ENCODE data around the gene LCP1. TPM values are rescaled to one million over a fixed set of nuclear protein-coding genes. Genes with fewer than 3 reads are reported as not detected.

LCP1 gene
- total RNA-seq, 2 donors from 2014 or later = 8.6 to 31.7 TPM

DNA sequence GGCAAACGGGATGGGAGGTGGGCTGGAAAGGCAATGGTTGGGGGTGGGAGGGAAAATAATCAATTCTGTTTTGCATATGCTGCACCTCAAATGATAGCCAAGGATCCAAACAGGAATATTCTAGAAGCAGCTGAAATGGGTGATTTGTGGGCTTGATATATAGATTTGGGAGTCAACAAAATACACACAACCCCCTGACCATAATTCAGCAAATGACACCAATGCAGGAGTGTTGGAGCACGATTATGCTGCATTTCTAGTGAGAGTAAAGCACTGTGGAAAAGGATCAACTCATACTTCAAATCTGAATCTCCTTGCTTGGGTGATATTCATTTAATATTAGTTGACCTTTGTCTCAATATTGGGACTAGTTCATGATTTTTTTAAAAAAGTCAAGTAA lies 36.0 kb downstream of the LCP1 start:
- Histone ChIP-seq H3K27me3 (no peaks in the 10 kb centered on the region), H3K4me3 (no peak overlapping the region), H3K27ac (no peak overlapping the region), H3K36me3 (no peaks in the 10 kb centered on the region), H3K9me3 (no peaks in the 10 kb centered on the region), H3K4me1 (no peaks in the 10 kb centered on the region)
- TF ChIP-seq, protein P1, sequence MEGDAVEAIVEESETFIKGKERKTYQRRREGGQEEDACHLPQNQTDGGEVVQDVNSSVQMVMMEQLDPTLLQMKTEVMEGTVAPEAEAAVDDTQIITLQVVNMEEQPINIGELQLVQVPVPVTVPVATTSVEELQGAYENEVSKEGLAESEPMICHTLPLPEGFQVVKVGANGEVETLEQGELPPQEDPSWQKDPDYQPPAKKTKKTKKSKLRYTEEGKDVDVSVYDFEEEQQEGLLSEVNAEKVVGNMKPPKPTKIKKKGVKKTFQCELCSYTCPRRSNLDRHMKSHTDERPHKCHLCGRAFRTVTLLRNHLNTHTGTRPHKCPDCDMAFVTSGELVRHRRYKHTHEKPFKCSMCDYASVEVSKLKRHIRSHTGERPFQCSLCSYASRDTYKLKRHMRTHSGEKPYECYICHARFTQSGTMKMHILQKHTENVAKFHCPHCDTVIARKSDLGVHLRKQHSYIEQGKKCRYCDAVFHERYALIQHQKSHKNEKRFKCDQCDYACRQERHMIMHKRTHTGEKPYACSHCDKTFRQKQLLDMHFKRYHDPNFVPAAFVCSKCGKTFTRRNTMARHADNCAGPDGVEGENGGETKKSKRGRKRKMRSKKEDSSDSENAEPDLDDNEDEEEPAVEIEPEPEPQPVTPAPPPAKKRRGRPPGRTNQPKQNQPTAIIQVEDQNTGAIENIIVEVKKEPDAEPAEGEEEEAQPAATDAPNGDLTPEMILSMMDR (IDR thresholded peaks at IDR 0.05) = no peak
- DNase-seq (ENCODE audit: low spot score) = no peak

GRCh38 chr13:46145135-46145534 lies 36.8 kb downstream of the LCP1 start:
- DNase-seq (ENCODE audit: low spot score) = no peak
- TF ChIP-seq, protein P1 (IDR thresholded peaks at IDR 0.05) = no peak
- no peaks in the 10 kb centered on the region for H3K4me1 ChIP-seq
- H3K27ac ChIP-seq = no peak overlapping the region
- no peak overlapping the region for H3K4me3 ChIP-seq
- no peaks in the 10 kb centered on the region for H3K36me3 ChIP-seq
- no peaks in the 10 kb centered on the region for H3K27me3 ChIP-seq
- H3K9me3 ChIP-seq = no peaks in the 10 kb centered on the region

GRCh38 chr13:46143184-46143701 lies 38.7 kb downstream of the LCP1 start:
- H3K27ac ChIP-seq = no peak overlapping the region
- no peaks in the 10 kb centered on the region for H3K4me1 ChIP-seq
- H3K9me3 ChIP-seq = no peaks in the 10 kb centered on the region
- no peaks in the 10 kb centered on the region for H3K36me3 ChIP-seq
- TF ChIP-seq, protein P1 (IDR thresholded peaks at IDR 0.05) = no peak
- H3K27me3 ChIP-seq = no peaks in the 10 kb centered on the region
- no peak overlapping the region for H3K4me3 ChIP-seq
- no peak for DNase-seq (ENCODE audit: low spot score)

GRCh38 chr13:46142776-46143175 lies 39.2 kb downstream of the LCP1 start:
- TF ChIP-seq, protein P1 (IDR thresholded peaks at IDR 0.05) = no peak
- Histone ChIP-seq H3K27ac (no peak overlapping the region), H3K4me1 (no peaks in the 10 kb centered on the region), H3K4me3 (no peak overlapping the region), H3K9me3 (no peaks in the 10 kb centered on the region), H3K36me3 (no peaks in the 10 kb centered on the region), H3K27me3 (no peaks in the 10 kb centered on the region)
- no peak for DNase-seq (ENCODE audit: low spot score)

- Histone ChIP-seq H3K27me3 (no peaks in the 10 kb centered on the region), H3K9me3 (no peaks in the 10 kb centered on the region), H3K4me3 (no peak overlapping the region), H3K27ac (no peak overlapping the region), H3K4me1 (no peaks in the 10 kb centered on the region), H3K36me3 (no peaks in the 10 kb centered on the region)
- no peak for DNase-seq (ENCODE audit: low spot score)
- TF ChIP-seq, protein P1 (IDR thresholded peaks at IDR 0.05) = no peak
Observed at GRCh38 chr13:46140044-46140443, 41.9 kb downstream of the LCP1 start.

DNA sequence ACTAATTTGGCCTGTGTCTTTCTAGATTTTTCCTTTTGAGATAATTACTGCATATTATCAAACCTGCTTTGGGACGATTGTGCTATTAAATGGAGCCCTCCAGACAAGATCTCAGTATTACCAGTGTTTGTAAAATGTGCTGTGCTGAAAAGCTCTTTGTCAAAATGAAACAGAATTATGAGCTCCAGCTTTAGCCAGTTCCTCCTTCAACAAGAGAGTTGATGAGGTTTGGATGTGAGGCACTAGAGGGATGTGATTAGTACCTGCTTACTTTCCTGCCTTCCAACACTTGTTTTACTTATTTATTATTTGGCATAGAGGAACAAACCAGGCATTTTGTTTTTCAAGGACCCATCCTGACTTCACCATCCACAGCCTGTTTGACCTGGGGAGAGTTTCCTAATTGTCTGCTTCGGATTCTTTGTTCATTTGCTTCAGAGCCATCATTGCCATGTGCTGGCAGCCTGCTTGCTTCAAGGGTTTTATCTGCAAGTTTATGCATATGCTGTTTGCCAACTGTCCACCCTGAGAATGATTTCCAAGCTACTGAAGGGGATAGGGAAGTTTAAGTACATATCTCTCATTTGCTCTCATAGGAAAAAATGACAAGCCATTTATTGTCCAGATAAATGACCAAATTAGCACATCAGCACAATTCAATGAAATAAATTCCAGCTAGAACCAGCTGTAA lies 44.2 kb downstream of the LCP1 start:
- TF ChIP-seq, protein P1 (IDR thresholded peaks at IDR 0.05) = no peak
- Histone ChIP-seq H3K36me3 (no peaks in the 10 kb centered on the region), H3K9me3 (no peaks in the 10 kb centered on the region), H3K27ac (no peak overlapping the region), H3K4me3 (no peak overlapping the region), H3K4me1 (no peaks in the 10 kb centered on the region), H3K27me3 (no peaks in the 10 kb centered on the region)
- DNase-seq (ENCODE audit: low spot score) = no peak
